ENCODE results near the gene DZIP3. TPM values are rescaled to one million over a fixed set of nuclear protein-coding genes. Genes with fewer than 3 reads are reported as not detected.

The DZIP3 gene, protein sequence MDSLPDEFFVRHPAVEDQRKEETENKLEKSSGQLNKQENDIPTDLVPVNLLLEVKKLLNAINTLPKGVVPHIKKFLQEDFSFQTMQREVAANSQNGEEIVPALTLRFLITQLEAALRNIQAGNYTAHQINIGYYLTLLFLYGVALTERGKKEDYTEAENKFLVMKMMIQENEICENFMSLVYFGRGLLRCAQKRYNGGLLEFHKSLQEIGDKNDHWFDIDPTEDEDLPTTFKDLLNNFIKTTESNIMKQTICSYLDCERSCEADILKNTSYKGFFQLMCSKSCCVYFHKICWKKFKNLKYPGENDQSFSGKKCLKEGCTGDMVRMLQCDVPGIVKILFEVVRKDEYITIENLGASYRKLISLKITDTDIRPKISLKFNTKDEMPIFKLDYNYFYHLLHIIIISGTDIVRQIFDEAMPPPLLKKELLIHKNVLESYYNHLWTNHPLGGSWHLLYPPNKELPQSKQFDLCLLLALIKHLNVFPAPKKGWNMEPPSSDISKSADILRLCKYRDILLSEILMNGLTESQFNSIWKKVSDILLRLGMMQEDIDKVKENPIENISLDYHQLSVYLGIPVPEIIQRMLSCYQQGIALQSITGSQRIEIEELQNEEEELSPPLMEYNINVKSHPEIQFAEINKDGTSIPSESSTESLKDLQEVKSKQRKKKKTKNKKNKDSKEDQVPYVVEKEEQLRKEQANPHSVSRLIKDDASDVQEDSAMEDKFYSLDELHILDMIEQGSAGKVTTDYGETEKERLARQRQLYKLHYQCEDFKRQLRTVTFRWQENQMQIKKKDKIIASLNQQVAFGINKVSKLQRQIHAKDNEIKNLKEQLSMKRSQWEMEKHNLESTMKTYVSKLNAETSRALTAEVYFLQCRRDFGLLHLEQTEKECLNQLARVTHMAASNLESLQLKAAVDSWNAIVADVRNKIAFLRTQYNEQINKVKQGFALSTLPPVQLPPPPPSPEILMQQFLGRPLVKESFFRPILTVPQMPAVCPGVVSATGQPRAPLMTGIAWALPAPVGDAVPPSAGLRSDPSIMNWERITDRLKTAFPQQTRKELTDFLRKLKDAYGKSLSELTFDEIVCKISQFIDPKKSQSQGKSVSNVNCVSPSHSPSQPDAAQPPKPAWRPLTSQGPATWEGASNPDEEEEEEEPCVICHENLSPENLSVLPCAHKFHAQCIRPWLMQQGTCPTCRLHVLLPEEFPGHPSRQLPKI
- total RNA-seq (ENCODE audit: insufficient read depth, low replicate concordance) = 8.4 TPM

DNA sequence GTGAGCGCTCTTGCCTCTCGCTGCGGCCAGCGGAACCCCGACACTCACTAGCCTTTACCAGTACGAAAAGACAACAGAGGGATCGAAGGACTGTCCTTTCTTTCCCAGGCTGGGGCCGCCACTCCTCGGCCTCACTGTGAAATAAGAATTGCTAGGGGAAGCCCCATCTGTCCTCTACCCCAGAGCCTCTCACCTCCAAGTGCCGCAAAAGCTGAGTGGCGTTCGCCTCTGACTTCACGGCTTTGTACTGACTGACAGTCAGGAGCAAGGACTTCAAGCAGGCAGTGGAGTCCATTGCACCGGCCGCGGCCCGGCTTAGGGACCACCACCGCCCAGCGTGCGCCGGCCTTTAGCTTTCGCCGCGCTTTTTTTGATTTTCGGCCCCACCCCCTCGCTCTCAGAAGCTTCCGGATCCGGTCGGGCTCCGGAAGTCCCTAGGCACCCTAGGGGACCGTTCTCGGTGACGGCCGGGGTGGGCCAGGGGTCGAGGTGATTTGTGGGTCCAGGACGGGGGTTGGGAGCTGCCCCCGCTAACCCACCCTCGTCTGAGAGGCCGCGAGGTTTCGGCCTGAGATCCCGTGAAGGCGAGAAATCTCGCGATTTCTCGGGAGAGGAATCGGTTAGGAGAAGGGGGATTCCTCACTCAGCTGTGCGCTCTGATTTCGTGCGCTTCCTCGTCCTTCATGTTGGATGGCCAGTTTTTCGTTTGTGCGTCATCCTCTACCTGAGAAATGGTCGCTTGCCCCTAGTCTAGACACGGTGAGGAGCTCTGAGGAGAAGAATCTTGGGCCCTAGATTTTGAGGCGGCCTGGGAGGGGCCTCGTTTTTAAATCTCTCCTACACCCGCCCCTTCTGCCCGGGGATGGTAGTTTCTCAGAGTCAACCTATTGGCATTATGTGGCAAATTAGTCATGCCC lies at the start of gene DZIP3, which contains the start of gene CIP2A:
DZIP3 (plus strand) TSS at position 642 of the 917 bp plus-strand sequence. CDS start 15,685 bp downstream, outside the sequence.
CIP2A (minus strand) TSS at position 358 of the 917 bp plus-strand sequence; CDS start at position 295, 63 bp downstream.
- peak; percentile 96 for DNase-seq (ENCODE audit: low spot score)

DNA sequence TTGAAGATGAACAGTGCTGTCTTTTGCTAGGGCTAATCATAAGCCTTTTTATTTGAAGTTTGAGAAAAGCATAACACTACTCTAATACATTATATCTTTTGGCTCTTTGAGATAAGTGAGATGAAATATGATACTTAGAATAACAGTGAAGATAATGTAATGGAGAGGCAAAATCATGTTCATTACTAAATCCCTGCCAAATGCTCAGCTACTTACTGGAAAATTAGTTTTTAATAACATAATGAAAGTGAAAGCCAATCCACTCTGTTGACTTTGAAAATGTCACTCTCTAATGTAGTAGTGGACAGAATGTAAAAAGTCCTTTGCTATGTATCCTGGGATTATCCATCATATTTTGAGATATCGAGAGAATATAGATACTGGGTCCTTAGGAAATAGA lies 43.3 kb upstream of the DZIP3 start:
- peak; percentile 18 for DNase-seq (ENCODE audit: low spot score)

DNA sequence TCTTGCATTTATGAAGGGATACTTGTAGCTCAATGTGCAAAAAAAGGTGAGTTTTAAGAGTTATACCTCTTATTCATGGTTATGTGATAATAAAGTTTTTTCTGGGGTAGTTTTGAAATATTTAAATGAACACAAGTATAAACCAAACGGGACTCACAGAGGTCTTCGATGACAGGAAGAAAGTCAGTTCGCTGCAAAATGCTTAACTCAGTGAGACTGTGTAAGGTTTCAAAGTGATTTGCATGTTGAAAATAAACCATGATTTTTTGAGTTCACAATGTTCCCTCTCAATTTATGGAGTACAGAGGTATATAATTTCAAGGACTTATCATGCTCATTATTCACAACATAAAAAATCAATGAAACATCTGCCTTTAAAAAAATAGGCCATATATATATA lies 42.8 kb upstream of the DZIP3 start:
- DNase-seq (ENCODE audit: low spot score) = no peak

DNA sequence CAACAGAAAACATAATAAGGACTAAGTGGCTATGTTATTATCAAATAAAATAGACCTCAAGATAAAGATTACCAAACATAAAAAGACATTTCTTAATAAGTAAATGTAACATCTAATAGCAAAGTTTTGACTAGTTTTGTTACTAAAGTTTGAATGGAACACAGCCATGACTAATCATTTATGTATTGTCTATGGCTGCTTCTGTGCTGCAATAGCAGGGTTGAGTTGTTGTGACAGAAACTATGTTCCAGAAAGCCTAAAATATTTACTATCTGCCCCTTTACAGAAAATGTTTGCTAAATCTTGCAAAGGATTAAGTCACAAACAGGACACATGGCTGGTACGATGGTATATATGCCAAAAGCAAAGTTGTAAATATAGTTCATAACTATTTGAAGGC lies 41.2 kb upstream of the DZIP3 start:
- no peak for DNase-seq (ENCODE audit: low spot score)

DNA sequence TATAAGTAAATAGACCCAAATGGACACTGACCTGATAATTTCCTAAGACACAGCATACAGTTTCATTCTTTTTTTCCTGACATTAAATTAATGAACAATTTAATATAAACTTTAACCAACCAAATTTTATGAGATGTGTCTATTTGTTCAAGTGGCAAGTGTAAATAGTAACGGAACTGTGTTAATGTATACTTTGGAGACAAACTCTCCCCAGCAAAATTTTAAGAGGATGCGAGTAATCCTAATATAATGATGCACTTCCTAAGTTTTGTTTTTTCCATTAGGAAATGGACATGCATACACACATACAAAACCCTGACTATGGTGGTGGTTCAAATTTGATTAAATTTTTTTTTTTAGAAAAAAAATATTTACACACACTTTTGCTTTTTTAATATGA lies 40.6 kb upstream of the DZIP3 start:
- DNase-seq (ENCODE audit: low spot score) = no peak

DNA sequence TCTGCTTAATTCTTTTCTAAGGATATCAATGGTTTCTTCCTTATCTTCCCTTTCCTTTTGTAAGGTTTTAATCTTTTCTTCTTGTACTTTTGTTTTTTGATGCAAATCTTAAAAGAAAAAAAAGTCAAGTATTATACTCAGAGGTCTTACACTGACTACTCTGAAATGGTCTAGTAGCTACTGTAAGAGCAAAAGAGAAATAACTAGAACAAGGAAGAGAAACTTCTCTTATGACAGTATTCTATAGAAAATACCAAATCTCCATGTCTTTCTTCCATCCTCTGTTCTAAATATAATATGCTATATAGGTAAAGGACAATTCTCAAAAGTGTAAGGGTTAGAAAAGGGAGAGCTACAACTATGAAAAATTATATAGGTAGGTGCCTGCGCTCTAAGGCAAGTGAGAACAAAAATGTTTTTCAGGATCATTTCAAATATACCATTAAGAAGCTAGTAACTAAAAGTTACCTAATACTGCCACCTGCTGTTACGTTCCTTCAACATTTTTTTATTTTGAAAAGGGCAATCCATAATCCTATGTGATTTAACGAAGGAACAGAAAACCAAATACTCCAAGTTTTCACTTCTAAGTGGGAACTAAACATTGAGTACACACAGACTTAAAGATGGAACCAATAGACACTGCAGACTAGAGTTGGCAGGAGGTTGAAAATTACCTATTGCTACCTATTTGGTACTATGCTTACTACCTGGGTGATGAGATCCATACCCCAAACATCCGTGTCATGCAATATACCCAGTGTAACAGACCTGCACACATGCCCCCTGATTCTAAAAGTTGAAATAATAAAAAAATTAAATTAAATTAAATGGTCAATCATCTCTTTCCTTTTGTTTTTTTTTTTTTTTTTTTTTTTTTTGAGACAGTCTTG lies 37.0 kb upstream of the DZIP3 start:
- DNase-seq (ENCODE audit: low spot score) = peak; percentile 72

DNA sequence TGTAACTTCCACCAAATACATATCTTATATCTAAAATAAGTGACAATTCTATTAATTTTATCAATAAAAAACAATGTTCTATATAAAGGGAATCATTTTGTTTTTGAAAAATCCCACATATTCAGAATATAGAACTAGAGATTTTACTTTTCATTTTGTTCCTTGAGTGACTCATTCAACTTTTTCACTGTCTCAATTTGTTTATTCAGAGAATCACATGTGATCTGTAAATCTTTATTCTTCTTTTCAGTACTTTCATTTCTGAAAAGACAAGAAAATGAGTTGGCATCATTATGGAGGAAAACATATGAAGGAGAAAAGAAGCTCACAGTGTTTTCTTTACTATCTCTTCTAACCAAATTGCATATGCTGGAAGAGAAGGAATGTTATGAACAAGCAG lies 35.3 kb upstream of the DZIP3 start:
- DNase-seq (ENCODE audit: low spot score) = no peak

DNA sequence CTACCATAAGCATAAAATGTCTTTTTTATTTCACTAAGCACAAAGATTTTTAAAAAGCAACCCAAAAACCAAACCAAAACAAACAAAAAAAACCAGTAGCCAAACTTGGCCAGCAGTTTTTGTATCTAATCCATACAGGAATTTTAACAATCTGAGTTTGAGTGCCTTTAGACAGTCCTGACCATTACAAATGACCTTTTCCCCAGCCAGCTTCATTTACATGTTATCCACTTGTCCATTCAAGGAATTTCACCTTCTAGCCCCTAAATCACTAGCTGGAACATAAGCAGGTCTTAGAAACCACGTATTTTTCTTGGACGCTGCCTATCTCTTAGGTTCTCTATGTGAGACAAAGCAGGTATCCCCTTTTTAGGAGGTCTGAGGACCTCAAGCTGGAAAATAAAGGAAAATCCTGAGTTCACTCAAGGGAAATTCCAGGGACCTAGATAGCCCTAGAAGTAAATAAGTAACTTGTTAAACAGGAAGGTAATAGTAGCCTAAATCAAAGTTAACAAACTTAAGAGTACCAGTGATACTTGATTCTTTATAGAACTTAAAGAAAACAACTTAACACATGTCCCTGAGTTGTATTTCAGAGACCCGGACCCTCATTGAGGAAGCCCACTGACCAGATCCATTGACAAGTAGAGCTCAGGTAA lies 34.5 kb upstream of the DZIP3 start:
- DNase-seq (ENCODE audit: low spot score) = no peak

DNA sequence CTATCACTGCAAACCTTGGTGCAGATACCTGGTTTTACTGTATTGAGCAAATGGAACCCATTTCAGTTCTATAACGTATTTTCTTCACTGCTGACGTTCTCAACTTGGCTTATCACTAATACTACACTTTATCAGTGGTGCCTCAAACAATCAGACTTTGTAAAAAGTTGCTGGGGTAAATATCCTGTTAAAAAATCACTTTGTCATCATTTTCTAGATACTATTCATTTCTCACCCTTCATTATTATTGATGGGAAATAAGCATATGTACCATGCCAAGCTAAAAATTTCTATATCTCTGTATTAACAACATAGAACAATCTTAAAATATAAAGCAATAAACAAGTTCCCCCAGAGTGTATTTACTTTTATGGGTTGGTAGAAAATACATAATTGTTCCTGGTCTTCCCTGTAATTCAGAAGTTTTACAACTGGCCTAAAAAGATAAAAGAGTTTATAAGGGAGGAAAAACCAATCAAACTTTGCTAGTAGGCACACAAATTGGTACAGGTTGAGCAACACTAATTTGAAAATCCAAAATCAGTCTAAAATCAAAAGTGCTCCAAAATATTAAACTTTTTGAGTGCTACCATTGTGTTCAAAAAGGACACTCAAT lies 33.4 kb upstream of the DZIP3 start:
- no peak for DNase-seq (ENCODE audit: low spot score)

DNA sequence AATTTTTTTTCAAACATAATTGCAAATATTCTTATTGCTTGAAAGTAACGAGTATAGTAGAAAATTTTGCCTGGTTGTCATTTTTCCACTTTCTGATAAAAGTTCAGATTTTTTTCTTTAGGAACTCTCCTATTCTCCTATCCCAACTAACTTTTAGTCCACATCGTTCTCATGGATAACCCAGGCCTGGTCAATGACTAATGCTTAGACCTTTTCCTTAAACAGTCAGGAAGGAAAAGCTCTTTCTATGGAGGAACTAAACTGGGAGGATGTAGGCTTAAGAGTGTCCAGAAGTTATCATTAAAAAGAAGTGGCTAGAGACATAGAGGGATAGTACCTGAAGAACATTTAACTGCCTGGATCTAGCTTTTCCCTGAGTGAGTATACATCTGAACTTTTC lies 27.0 kb upstream of the DZIP3 start:
- DNase-seq (ENCODE audit: low spot score) = no peak

DNA sequence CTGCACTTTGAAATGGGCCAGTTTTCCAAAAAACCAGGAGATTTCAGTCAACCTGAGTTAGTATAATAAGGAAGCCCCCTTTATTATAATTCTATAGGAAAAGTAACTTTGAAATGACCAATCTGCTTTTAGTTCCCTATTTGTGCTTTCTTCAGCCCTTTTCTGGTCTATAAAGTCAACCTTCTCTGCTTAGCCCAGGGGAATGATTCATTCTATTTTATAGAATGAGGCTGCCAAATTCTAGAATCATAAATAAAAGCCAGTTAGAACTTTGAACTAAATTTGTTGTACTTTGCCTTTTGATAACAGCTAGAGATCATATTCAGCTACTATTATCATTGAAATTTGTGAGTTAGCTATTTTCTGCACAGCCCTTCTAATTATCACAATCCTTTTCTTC lies 25.0 kb upstream of the DZIP3 start:
- DNase-seq (ENCODE audit: low spot score) = peak; percentile 14

DNA sequence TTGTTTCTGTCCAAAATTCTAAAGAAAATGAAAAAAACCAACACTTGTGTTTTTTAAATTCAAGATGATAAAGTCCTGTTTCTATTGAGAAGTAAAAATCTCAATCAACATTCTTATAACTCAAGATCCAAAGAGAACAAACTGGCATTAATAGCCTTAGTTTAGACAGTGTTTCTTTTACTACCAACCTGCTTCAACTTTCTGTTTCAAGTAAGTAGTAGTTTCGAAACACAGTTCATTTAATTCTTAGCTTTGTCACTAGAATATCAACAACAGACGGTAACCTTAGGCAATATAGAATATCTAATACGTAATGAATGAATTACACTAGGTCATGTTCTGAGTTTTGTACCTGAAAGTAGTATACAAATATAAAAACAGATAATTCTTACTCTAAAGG lies 24.0 kb upstream of the DZIP3 start:
- DNase-seq (ENCODE audit: low spot score) = no peak

DNA sequence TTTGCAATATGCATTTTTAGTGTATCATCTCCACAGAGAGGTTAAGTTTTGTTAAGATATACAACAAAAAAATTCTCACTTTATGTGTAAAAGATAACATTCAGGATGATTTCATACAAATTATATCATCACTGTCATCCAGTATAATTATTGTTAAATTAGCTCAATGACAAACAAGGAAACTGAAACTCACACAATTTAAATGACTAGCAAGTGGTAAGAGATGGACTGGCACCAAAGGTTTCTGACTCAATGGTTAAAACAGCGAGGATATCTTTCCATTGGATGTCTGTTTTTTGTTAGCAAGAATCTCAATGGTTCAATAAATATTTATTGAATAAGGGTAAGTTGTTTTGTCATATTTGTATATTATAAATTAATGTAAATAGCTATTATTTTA lies 22.9 kb upstream of the DZIP3 start:
- no peak for DNase-seq (ENCODE audit: low spot score)

DNA sequence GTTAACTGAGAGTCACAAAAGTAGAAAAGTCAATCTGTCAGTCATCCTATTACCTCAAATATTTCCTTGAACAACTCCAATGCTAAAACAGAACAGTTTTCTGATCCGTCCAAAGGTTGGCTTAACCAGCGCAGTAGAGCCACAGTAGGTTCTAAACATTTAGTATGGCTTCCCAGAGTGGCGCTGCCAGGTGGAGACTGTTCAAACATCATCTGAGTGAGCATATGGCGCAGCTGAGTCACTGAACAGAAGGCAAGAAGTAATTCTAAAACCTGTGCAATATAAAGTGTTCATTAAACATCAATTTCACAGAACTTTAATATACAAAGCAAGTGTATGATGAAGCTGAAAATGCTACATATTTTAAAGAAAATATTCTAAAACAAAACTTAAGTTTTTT lies 20.2 kb upstream of the DZIP3 start:
- DNase-seq (ENCODE audit: low spot score) = no peak

DNA sequence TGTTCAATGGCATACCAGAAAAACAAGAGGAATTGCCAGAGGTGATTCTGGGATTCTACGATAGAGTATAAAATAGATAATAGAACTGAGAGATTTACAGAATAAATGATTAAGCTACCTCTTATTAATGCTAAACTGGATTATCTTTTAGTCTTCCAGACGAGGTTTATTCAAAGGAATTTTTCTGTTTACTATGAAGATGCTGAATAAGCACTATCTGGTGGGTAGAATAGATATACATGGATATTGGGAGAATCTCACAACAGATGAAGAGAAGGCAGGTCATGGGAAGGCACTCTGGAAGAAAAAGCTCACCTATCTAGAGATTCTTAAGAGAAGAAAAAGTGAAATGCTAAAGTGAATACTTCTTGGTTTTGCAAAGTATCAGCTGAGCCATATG lies 11.5 kb upstream of the DZIP3 start:
- DNase-seq (ENCODE audit: low spot score) = no peak

DNA sequence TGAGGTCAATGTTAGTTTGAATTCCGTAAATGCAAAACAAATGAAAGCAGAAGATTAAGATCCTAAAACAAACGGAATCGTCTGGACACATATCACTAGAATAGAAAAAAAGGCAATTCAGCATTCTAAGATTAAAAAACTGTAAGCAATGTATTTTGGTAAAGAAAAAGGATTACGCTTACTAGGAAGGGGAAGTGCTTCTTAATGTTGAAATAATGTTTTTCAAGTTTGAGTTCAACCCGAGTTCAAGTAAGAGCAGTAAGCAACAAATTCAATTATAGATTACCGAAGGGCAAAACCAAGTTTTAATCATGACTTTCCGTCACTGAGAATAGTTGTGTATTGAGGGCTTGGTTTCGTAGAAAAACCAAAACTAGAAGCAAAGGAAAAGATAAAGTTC lies 921 bp upstream of the DZIP3 start:
- DNase-seq (ENCODE audit: low spot score) = peak; percentile 11

DNA sequence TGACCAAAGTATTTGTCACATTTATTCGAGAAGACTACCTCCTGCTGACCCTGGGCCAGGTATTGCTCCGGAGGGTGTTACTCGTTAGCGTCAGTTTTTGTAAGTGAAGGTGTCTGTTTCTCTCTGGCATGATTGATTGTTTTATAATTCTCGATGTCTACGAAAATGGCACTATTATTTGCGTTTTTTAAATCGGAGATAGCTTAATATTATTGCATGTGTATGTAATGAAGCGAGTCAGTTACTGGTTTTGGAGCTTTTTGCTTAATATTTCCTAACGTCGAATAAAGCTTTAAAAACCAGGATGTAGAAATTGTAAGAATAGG lies 439 bp downstream of the DZIP3 start:
- no peak for DNase-seq (ENCODE audit: low spot score)

DNA sequence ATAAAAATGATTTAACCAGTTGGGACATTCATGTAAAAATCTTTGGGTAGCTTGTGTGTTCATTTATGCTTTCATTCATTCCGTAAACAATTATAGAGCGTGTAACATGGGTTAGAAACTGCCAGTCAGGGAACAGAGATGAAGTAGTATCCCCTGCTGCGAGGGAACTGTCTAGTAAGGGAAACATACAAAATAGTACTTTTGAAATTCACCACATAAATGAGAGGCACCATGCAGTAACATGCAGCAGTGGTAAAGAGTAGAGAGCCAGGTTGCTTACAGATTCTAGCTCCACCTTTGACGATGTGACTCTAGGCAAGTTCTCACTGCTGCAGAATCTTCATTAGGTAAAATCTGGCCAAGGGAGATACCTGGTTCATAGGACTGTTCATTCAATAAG lies 938 bp downstream of the DZIP3 start:
- DNase-seq (ENCODE audit: low spot score) = peak; percentile 2

DNA sequence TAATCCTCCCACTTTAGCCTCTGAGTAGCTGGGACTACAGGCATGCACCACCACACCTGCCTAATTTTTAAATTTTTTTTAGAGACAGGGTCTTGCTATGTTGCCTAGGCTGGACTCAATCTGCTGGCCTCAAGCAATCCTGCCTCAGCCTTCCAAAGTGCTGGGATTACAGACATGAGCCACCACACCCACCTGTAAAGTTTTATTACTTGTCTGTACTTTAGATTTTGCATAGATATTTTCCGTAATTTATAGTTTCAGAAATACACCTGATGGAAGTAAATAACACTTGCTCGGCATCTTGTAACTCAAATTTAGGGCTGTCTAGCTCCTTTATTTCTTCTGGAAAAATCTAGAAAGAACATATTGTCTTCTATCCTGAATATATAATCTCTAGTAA lies 5.8 kb downstream of the DZIP3 start:
- no peak for DNase-seq (ENCODE audit: low spot score)
